Cerebellar cortex (tissue), 1 donor: ENCODE measurements around the gene CCDC188.

Experiments used
- DNase-seq: peaks from one replicate; pipeline ENCODE4 v3.0.0-alpha.2; 2015; ENCODE audit warnings: low spot score

Gene CCDC188

GRCh38 chr22:20150381-20151275 is at the start of gene CCDC188:
Gene CCDC188 (minus strand): TSS chr22:20151055. CDS start chr22:20150986, 69 bp downstream.
- DNase-seq, result no peak

GRCh38 chr22:20199906-20200305 is 49.1 kb upstream of the CCDC188 start:
- no peak for DNase-seq

- DNase-seq, result no peak
Measured at GRCh38 chr22:20199413-20199842, 48.6 kb upstream of the CCDC188 start.

GRCh38 chr22:20198557-20199319 is 47.9 kb upstream of the CCDC188 start:
- DNase-seq, result no peak

- no peak for DNase-seq
Measured at GRCh38 chr22:20197407-20198030, 46.7 kb upstream of the CCDC188 start.

GRCh38 chr22:20196094-20196842 is 45.4 kb upstream of the CCDC188 start:
- no peak for DNase-seq

- no peak for DNase-seq
Measured at GRCh38 chr22:20194681-20195593, 44.1 kb upstream of the CCDC188 start.

GRCh38 chr22:20193761-20194494 is 43.1 kb upstream of the CCDC188 start:
- no peak for DNase-seq

- DNase-seq, result no peak
Measured at GRCh38 chr22:20192972-20193760, 42.3 kb upstream of the CCDC188 start.

- DNase-seq, result no peak
Measured at GRCh38 chr22:20192293-20192971, 41.6 kb upstream of the CCDC188 start.

GRCh38 chr22:20191803-20192202 is 40.9 kb upstream of the CCDC188 start:
- DNase-seq, result no peak

- DNase-seq, result peak; percentile 78
Measured at GRCh38 chr22:20191000-20191515, 40.2 kb upstream of the CCDC188 start.

- DNase-seq, result no peak
Measured at GRCh38 chr22:20188567-20188877, 37.7 kb upstream of the CCDC188 start.

GRCh38 chr22:20187777-20188566 is 37.1 kb upstream of the CCDC188 start:
- DNase-seq, result no peak

GRCh38 chr22:20186871-20187546 is 36.2 kb upstream of the CCDC188 start:
- DNase-seq, result no peak

GRCh38 chr22:20186183-20186870 is 35.5 kb upstream of the CCDC188 start:
- DNase-seq, result no peak

GRCh38 chr22:20185750-20186149 is 34.9 kb upstream of the CCDC188 start:
- no peak for DNase-seq
